GM12892 (cell line): ENCODE data around the gene PNMA5.
A peak's percentile ranks its signal among the peaks of the same experiment; 100 is the strongest.
"Not testable (repeated sequence)": the region's sequence is repeated elsewhere in the genome, so short reads cannot be mapped to it uniquely, and the experiment has no call there.

Experiments
- DNase-seq: peaks from one replicate; pipeline ENCODE4 v3.0.0; 2011; ENCODE audit not compliant: insufficient read length
- FAIRE-seq: peaks from 2 replicates; lab custom pipeline; 2011; peaks lifted over from hg19 to GRCh38; lab: Jason Lieb, UNC
- POLR2A ChIP-seq: IDR thresholded peaks from 2 replicates; pipeline ENCODE4 v1.6.1; 2011; ENCODE audit warnings: low read depth, low read length, control low read depth
- POLR2AphosphoS5 ChIP-seq: IDR thresholded peaks from 2 replicates; pipeline ENCODE4 v1.6.1; 2011; ENCODE audit warnings: low read depth, low read length, control low read depth
- TAF1 ChIP-seq: IDR thresholded peaks from 2 replicates; pipeline ENCODE4 v1.6.1; 2011; ENCODE audit warnings: low read depth, mild to moderate bottlenecking, control low read depth, low read length, borderline replicate concordance

Gene PNMA5

GRCh38 chrX:152992115-152992514 is 1.8 kb downstream of the PNMA5 start:
- TF ChIP-seq TAF1 (no peak), POLR2AphosphoS5 (no peak), POLR2A (no peak)
- DNase-seq (no peak), FAIRE-seq (no peak)

GRCh38 chrX:152991123-152991522 is 2.8 kb downstream of the PNMA5 start:
- DNase-seq = no peak
- no peak for TF ChIP-seq TAF1
- no peak for TF ChIP-seq POLR2AphosphoS5
- no peak for TF ChIP-seq POLR2A
- no peak for FAIRE-seq

GRCh38 chrX:152989292-152989658 is 4.6 kb downstream of the PNMA5 start:
- peak; percentile 66 for FAIRE-seq
- TF ChIP-seq TAF1 (no peak), POLR2A (no peak), POLR2AphosphoS5 (no peak)
- DNase-seq = no peak

GRCh38 chrX:152988536-152989291 is 5.2 kb downstream of the PNMA5 start:
- TF ChIP-seq POLR2A (no peak), TAF1 (no peak), POLR2AphosphoS5 (no peak)

GRCh38 chrX:152987801-152988200 is 6.1 kb downstream of the PNMA5 start:
- TF ChIP-seq POLR2AphosphoS5 = no peak
- no peak for TF ChIP-seq POLR2A
- no peak for TF ChIP-seq TAF1
- FAIRE-seq (no peak), DNase-seq (no peak)

More at GRCh38 chrX:152988536-152989291, 5.2 kb downstream of the PNMA5 start:
- FAIRE-seq (no peak), DNase-seq (no peak)

- DNase-seq, FAIRE-seq: not testable (repeated sequence)
Measured at GRCh38 chrX:152987156-152987555, 6.8 kb downstream of the PNMA5 start.

GRCh38 chrX:152985383-152985782 is 8.5 kb downstream of the PNMA5 start:
- DNase-seq, FAIRE-seq: not testable (repeated sequence)

- TF ChIP-seq TAF1 (no peak), POLR2AphosphoS5 (no peak), POLR2A (no peak)
- FAIRE-seq (no peak), DNase-seq (no peak)
Measured at GRCh38 chrX:152968193-152968592, 25.7 kb downstream of the PNMA5 start.

GRCh38 chrX:152960115-152960514 is 33.8 kb downstream of the PNMA5 start:
- TF ChIP-seq TAF1 = no peak
- no peak for TF ChIP-seq POLR2A
- TF ChIP-seq POLR2AphosphoS5 = no peak
- DNase-seq = no peak
- FAIRE-seq = no peak

GRCh38 chrX:152959626-152960025 is 34.3 kb downstream of the PNMA5 start:
- DNase-seq (no peak), FAIRE-seq (peak; percentile 24)
- TF ChIP-seq TAF1 (no peak), POLR2A (no peak), POLR2AphosphoS5 (no peak)

- TF ChIP-seq POLR2A = peak; percentile 33; the same call in 1 of the 2 replicates
- no peak for TF ChIP-seq TAF1
- TF ChIP-seq POLR2AphosphoS5 = no peak
- FAIRE-seq (peak; percentile 98), DNase-seq (peak; percentile 50)
Measured at GRCh38 chrX:152958524-152959465, 35.1 kb downstream of the PNMA5 start.

GRCh38 chrX:152958047-152958446 is 35.9 kb downstream of the PNMA5 start:
- no peak for FAIRE-seq

GRCh38 chrX:152950786-152951185 is 43.1 kb downstream of the PNMA5 start:
- FAIRE-seq (no peak), DNase-seq (no peak)
- TF ChIP-seq POLR2AphosphoS5 (no peak), TAF1 (no peak), POLR2A (no peak)

More at GRCh38 chrX:152958047-152958446, 35.9 kb downstream of the PNMA5 start:
- no peak for TF ChIP-seq TAF1
- no peak for TF ChIP-seq POLR2A
- no peak for TF ChIP-seq POLR2AphosphoS5
- DNase-seq = no peak
